Measurements from ENCODE around the gene NPL. TPM values are rescaled to one million over a fixed set of nuclear protein-coding genes. Genes with fewer than 3 reads are reported as not detected.

The NPL gene
- total RNA-seq, 1 donor from 2014 or later = 2.1 TPM

DNA sequence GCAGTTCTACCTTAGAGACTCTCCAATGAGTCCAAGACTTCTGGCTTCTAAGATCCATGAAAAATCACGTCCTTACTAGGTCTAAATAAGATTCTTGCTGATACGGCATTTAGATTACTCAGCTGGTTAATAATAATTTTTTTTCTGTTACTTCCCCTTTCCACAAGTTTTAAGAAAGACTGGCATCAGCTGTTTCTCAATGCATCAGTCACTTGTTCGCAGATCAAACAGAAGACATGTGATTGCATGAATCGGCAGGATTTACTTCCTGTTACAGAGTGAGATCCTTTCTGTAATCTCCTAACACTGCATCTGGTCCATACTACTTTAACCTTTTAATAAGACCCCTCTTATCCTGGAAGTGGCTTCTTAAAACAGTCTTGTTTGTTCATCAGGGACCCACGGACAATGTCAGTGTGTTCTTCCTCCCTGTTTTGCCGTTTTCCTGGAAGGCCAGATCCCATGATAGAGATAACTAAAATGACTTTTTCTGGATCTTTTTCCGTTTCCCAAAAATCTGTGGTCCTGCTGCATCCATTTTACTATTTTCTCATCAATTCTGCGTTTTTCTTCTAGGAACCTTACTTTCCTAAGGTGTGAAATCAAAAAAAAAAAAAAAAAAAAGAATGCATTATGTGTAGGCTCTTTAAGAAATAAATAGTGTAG is 6.1 kb downstream of the NPL start:
- H3K36me3 ChIP-seq = no peaks in the 10 kb centered on the region
- H3K27ac ChIP-seq = no peak overlapping the region
- H3K9me3 ChIP-seq = no peaks in the 10 kb centered on the region
- no peak overlapping the region for H3K4me3 ChIP-seq
- intact Hi-C loops (cut with DNase I) = no loop called here
- DNase-seq (ENCODE audit: low spot score in 2 of 2) = no peak
- H3K4me1 ChIP-seq = no peaks in the 10 kb centered on the region
- H3K27me3 ChIP-seq = no peaks in the 10 kb centered on the region
- TF ChIP-seq, protein P1, sequence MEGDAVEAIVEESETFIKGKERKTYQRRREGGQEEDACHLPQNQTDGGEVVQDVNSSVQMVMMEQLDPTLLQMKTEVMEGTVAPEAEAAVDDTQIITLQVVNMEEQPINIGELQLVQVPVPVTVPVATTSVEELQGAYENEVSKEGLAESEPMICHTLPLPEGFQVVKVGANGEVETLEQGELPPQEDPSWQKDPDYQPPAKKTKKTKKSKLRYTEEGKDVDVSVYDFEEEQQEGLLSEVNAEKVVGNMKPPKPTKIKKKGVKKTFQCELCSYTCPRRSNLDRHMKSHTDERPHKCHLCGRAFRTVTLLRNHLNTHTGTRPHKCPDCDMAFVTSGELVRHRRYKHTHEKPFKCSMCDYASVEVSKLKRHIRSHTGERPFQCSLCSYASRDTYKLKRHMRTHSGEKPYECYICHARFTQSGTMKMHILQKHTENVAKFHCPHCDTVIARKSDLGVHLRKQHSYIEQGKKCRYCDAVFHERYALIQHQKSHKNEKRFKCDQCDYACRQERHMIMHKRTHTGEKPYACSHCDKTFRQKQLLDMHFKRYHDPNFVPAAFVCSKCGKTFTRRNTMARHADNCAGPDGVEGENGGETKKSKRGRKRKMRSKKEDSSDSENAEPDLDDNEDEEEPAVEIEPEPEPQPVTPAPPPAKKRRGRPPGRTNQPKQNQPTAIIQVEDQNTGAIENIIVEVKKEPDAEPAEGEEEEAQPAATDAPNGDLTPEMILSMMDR (IDR thresholded peaks at IDR 0.05) = no peak

DNA sequence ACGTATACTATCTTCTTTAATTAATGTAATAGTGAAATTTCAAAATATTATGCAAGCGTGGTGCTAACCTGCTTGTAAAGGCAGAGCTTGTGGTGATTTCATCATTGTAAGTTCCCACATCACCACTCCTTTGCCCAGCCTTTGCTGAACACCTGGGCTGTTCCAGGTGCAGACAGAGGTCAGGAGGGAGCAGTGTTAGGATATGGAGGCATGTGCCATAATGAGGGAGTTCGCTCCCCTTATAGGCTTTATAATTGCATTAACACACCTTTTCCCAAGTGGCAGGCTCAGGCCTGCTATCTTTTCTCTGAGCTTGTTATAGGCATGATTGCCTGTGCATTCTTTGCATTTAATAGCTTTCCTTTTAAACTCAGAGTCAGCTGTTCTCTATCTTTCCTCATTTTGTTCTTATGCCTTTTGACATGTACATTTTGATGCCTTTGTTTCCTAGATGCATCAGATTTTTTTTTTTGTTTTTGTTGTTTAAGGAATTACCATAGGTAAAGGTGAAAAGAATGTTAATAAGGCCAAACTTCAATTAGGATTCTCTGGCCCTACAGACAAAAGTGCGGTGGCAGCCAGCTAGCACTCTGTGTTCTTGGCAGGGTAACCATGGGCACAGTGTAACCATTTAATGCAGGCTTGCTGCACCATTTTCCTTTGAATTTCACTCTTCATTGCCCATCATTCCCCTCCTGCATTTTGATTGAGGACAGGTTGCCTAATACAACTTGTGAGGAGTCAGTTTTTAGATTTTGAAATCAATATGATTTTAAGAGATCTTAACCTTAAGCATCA is 12.6 kb downstream of the NPL start:
- Histone ChIP-seq H3K9me3 (no peaks in the 10 kb centered on the region), H3K36me3 (peaks cover 3 to 10% of the 10 kb centered on the region in 2 donors), H3K4me1 (no peaks in the 10 kb centered on the region), H3K4me3 (no peak overlapping the region), H3K27me3 (no peaks in the 10 kb centered on the region), H3K27ac (no peak overlapping the region)
- DNase-seq (ENCODE audit: low spot score in 2 of 2) = no peak
- intact Hi-C loops (cut with DNase I) = no loop called here
- TF ChIP-seq, protein P1 (IDR thresholded peaks at IDR 0.05) = no peak

DNA sequence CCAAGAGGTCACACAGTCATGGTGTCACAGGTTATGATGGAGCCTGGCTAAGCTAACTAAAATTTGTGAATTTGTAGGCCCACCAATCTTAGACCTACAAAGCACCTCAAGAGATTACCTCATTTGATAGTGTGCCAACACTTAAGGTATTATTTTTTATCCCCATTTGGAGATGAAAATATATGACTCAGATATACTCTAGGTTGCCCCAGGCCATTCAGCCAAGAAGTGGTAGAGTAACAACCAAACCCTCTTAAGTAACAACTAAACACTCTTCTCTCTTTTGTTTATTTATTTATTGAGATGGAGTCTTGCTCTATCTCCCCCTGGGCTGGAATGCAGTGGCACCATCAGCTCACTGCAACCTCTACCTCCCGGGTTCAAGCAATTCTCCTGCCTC is 14.3 kb downstream of the NPL start:
- TF ChIP-seq, protein P1 (IDR thresholded peaks at IDR 0.05) = no peak
- intact Hi-C loops (cut with DNase I) = no loop called here
- H3K36me3 ChIP-seq = peaks cover 3 to 10% of the 10 kb centered on the region in 2 donors
- H3K27ac ChIP-seq = no peak overlapping the region
- no peak for DNase-seq (ENCODE audit: low spot score in 2 of 2)
- no peaks in the 10 kb centered on the region for H3K9me3 ChIP-seq
- no peaks in the 10 kb centered on the region for H3K4me1 ChIP-seq
- H3K27me3 ChIP-seq = no peaks in the 10 kb centered on the region
- H3K4me3 ChIP-seq = no peak overlapping the region

DNA sequence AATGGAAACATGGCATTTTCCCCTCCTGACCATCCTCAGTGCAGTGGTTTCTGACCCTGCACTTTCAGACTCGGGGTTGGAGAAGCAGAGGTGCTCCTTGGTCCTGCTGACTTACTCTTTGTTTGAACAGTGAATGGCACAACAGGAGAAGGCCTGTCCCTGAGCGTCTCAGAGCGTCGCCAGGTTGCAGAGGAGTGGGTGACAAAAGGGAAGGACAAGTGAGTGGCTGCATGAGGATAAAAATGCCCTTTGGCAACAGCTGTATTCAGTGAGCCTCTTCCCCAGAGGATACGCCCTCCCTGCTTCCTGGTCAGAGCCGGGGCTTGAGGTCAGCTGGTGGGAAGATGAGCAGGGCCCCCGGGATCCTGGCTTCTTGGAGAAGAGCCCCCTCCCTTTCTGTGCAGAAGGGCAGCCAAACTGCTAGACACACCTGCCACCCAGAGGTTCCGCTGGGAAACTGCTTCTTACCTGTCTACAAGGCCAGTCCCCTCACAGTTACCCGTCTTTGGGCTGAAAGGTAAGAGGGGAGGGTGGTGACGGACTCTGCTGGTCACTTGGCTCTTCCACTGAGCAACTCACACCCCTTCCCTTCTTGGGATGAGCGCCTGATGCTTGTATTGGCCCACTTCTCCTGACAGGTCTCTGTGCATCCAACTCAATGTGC is 16.6 kb downstream of the NPL start:
- no peak overlapping the region for H3K4me3 ChIP-seq
- no peaks in the 10 kb centered on the region for H3K27me3 ChIP-seq
- H3K4me1 ChIP-seq = no peaks in the 10 kb centered on the region
- H3K9me3 ChIP-seq = no peaks in the 10 kb centered on the region
- H3K36me3 ChIP-seq = peaks cover 3 to 10% of the 10 kb centered on the region in 2 donors
- H3K27ac ChIP-seq = no peak overlapping the region
- intact Hi-C loops (cut with DNase I) = no loop called here
- DNase-seq (ENCODE audit: low spot score in 2 of 2) = no peak
- TF ChIP-seq, protein P1 (IDR thresholded peaks at IDR 0.05) = no peak

DNA sequence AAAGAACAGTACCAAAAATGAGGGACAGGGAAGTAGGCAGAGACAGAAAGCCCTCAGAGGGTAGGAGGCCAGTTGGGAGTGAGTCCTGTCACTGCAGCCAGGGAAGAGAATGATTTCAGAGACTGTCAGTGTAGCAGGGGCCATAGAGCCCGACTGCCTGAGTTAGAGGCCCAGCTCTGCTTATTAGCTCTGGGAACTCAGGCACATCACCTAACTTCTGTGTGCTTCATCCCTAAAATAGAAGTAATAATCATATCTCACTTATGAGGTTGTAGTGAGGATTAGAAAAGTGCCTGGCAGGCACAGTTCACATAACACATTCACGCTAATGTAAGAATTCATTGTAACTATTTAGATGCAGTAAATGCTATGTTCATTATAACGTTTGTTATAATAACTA is 18.3 kb downstream of the NPL start:
- H3K4me3 ChIP-seq = no peak overlapping the region
- H3K36me3 ChIP-seq = peaks cover 3 to 10% of the 10 kb centered on the region in 2 donors
- no peak overlapping the region for H3K27ac ChIP-seq
- H3K27me3 ChIP-seq = no peaks in the 10 kb centered on the region
- no peaks in the 10 kb centered on the region for H3K9me3 ChIP-seq
- intact Hi-C loops (cut with DNase I) = no loop called here
- H3K4me1 ChIP-seq = no peaks in the 10 kb centered on the region
- no peak for DNase-seq (ENCODE audit: low spot score in 2 of 2)
- TF ChIP-seq, protein P1 (IDR thresholded peaks at IDR 0.05) = no peak

Data from ascending aorta (tissue), 2 donors.